DND-41 (cell line): ENCODE results near the gene NPIPA5.
"Not testable (repeated sequence)": the region's sequence is repeated elsewhere in the genome, so short reads cannot be mapped to it uniquely, and the experiment has no call there.

Source experiments
- EZH2 ChIP-seq: IDR thresholded peaks from 3 replicates; pipeline ENCODE4 v1.6.1; 2012; ENCODE audit warnings: borderline replicate concordance, low read depth, mild to moderate bottlenecking, moderate library complexity, low read length, inconsistent platforms; ENCODE audit not compliant: severe bottlenecking
- TF ChIP-seq, protein P1 (sequence below): IDR thresholded peaks from 2 replicates; pipeline ENCODE4 v1.5.1; 2012; ENCODE audit warnings: borderline replicate concordance, low read length, moderate library complexity, mild to moderate bottlenecking; ENCODE audit not compliant: poor library complexity, severe bottlenecking; ENCODE audit errors: extremely low read depth

DNA sequence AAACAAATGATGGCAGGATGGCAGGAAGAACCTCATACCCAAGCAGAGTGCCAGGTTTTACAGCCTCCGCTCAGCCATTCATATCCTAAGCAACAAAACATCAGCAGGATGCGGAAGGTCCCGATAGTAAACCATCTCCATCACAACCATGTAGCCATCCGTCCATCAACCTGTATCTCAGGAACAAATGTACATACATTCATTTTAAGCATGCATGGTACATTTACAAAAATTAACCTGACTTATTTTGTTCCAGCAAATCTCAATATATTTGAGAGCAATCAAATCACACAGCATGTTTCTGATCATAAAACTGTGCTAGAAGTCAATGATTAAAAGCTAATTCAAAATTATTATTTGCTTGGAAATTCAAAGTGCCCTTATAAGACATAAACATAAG is at the start of gene NPIPA5:
- not testable (repeated sequence) for TF ChIP-seq EZH2
- TF ChIP-seq, protein P1, sequence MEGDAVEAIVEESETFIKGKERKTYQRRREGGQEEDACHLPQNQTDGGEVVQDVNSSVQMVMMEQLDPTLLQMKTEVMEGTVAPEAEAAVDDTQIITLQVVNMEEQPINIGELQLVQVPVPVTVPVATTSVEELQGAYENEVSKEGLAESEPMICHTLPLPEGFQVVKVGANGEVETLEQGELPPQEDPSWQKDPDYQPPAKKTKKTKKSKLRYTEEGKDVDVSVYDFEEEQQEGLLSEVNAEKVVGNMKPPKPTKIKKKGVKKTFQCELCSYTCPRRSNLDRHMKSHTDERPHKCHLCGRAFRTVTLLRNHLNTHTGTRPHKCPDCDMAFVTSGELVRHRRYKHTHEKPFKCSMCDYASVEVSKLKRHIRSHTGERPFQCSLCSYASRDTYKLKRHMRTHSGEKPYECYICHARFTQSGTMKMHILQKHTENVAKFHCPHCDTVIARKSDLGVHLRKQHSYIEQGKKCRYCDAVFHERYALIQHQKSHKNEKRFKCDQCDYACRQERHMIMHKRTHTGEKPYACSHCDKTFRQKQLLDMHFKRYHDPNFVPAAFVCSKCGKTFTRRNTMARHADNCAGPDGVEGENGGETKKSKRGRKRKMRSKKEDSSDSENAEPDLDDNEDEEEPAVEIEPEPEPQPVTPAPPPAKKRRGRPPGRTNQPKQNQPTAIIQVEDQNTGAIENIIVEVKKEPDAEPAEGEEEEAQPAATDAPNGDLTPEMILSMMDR, result not testable (repeated sequence)
